GM19455 (cell line): ENCODE results near the gene TESK1.

Experiments used
- ATAC-seq: cut with Tn5 transposase; IDR thresholded peaks from one replicate; pipeline ENCODE4 v1.9.1; 2021; ENCODE audit not compliant: unreplicated experiment

TESK1 gene, protein sequence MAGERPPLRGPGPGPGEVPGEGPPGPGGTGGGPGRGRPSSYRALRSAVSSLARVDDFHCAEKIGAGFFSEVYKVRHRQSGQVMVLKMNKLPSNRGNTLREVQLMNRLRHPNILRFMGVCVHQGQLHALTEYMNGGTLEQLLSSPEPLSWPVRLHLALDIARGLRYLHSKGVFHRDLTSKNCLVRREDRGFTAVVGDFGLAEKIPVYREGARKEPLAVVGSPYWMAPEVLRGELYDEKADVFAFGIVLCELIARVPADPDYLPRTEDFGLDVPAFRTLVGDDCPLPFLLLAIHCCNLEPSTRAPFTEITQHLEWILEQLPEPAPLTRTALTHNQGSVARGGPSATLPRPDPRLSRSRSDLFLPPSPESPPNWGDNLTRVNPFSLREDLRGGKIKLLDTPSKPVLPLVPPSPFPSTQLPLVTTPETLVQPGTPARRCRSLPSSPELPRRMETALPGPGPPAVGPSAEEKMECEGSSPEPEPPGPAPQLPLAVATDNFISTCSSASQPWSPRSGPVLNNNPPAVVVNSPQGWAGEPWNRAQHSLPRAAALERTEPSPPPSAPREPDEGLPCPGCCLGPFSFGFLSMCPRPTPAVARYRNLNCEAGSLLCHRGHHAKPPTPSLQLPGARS

DNA sequence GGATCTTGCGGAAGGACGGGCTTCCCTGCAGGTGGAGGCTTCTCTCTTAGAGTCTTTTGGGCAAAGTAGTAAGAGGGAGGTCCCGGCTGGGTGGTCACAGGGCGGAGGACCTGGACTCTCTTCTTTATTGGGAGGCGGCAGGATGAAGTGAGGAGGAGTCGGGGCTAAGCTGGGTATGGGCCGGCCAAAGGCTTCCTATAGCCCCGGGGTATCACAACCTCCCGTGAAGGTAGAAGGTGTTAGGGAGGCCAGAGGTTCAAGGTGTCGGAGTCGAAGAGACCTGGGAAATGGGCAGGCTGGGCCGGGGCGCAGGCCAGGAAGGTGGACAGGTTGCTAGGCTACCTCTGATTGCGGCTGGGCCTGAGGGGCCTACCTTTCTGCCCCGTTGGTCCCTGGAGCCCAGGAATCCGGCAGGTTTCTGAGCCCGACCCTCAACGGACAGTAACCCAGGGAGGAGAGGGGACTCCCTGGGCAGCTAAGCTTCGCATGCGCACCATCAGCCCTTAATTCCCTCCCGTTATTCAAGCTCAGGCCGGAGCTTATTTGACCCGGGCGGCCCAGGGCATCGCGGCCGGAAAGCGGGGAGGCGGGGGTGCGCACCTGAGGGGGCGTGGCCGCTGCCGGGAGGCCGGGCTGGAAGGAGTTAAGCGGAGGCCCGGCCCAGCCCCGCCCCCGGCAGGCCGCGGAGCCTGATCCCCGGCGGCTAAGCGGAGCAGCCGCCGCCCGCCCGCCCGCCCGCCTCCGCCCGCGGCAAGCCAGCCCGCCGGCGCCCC, at the start of gene TESK1:
TSS of gene TESK1 (plus strand) at position 685 of the 773 bp plus-strand sequence. CDS start 358 bp downstream, outside the sequence.
- peak; percentile 42 for ATAC-seq

DNA sequence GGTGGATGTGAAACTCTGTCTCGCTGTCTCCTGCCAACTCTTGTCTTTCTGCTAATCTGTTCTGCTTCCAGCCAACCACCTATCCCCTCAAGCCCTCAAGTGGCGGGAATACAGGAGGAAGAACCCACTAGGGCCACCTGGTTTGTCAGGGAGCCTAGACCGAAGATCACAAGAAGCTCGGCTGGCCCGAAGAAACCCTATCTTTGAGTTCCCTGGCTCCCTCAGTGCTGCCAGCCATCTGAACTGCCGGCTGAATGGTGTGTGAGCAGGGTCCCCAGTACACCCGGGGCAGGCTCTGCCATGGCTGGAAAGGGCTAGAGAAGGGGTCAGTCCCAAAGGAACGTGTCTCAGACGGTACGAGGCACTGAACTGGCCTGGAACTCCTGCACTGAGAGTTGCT, 49.2 kb upstream of the TESK1 start:
- ATAC-seq, result no peak

DNA sequence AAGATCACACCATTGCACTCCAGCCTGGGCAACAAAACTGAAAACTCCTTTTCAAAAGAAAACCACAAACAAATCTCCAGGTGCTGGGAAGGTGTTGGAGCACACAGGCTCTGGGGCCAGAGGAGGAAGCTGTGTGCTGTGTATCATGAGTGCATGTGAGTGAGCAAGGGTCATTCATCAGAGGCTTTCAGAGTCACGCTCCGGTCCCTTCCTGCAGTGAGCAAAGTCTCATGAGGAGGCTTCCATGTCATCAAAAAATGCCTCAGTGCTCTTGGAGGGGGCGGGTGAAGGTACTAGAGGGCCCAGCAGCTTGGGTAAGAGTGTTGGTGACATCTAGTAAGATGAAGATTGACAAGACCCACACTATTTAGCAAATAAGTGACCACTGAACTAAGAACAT, 48.3 kb upstream of the TESK1 start:
- no peak for ATAC-seq

DNA sequence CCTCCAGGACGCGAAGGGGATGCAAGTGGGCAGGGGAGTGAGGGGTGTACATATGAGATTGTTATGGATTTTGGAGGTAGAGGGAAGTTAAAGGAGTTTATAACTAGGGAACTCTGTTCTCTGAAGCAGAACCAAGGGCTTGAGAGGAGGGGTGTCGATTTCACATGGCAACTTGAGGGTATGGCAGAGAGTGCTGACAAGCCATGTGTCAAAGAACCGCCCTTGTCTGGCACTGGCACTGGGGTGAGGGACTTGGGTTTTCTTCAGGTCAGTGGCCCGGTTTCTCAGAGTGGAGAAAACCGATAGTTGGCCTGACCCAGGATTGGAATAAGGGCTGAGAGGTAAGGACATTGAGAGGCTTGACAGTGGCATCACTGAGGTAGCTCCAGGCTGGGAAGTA, 47.7 kb upstream of the TESK1 start:
- ATAC-seq, result no peak

DNA sequence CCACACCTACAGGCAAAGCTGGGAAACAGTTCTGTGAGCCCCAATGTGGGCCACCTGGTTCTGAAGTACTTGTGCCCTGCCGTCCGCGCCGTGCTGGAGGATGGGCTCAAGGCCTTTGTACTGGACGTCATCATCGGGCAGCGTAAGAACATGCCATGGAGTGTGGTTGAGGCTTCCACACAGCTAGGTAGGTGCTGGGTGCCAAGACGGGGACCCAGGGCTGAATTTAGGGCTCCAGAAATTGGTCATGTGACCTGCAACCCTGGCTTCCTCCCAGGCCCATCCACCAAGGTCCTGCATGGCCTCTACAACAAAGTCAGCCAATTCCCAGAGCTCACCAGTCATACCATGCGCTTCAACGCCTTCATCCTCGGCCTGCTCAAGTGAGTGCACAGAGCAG, 46.9 kb upstream of the TESK1 start:
- ATAC-seq, result no peak

DNA sequence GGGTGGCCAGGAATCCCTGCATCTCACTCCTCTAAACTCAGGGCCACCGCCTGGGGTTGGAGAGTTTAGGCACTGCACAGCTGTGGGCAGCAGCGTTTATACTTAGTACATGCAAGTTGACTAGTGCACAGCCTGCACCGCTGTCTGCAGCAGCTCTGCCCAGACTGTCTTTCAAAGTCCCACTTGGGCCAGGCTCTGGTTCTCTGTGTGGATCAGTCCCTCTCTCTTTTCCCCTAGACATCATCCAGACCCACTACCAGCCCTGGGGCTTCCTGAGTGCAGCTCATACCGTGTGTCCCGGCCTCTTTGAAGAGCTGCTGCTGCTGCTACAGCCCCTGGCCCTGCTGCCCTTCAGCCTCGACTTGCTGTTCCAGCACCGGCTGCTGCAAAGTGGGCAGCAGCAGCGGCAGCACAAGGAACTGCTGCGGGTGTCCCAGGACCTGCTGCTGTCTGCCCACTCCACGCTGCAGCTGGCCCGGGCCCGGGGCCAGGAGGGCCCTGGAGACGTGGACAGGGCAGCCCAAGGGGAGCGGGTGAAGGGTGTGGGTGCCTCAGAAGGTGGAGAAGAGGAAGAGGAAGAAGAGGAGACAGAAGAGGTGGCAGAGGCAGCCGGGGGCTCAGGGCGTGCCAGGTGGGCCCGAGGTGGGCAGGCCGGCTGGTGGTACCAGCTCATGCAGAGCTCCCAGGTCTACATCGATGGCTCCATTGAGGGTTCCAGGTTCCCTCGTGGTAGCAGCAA, 45.1 kb upstream of the TESK1 start:
- ATAC-seq, result no peak

DNA sequence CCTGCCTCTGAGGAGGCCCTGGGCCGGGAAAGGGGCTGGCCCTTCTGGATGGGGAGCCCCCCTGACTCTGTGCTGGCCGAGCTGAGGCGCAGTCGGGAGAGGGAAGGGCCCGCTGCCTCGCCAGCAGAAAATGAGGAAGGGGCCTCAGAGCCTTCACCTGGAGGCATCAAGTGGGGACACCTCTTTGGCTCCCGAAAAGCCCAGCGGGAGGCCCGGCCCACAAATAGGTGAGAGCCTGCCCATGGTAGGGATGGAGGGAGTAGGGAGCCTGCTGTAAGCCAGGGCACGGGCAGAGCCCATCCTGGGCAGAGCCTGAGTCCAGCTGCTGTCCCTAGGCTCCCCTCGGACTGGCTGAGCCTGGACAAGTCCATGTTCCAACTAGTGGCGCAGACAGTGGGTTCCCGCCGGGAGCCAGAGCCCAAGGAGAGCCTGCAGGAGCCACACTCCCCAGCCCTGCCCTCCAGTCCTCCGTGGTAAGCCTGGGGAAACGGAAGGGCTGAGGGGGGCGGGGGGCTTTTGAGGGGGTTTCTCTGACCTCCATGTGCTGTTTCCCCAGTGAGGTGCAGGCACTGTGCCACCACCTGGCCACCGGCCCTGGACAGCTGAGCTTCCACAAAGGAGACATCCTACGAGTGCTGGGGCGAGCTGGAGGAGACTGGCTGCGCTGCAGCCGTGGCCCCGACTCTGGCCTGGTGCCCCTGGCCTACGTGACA, 44.3 kb upstream of the TESK1 start:
- no peak for ATAC-seq

DNA sequence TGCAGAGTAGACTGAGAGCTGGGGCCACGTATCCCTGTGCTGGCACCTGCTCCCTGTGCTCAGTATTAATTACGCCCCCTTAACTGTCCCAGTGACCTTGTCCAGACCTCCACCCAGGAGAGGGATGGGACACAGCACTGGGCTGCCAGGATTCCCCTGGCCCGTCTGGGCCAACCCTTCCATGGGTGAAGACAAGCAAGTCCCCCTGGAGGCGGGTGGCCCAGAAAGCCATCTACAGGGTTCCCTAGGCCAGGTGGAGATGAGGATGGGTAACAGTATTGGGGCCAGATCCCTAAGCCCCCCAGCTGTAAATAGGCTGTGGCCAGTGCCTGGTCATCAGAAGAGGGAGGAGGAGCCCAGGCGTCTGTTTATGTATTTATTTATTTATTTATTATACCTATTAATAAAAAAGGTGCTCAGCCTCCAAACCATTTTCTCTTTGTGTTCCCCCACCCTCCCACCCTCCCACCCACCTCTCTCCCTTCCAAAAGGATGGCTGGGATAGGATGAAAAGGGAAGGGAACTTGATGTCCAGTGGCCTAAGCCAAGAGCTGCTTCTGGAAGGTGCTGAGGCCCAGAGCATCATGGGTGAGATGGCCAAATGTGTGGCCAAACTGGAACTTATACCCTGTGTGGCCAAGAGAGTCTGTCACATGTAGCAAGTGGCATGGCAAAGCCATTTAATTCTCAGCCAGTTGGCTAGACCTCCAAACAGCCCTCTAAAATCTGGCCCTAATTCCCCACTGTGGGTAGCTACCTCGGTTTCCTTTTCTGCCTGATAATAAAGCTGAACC, 43.4 kb upstream of the TESK1 start:
- no peak for ATAC-seq

DNA sequence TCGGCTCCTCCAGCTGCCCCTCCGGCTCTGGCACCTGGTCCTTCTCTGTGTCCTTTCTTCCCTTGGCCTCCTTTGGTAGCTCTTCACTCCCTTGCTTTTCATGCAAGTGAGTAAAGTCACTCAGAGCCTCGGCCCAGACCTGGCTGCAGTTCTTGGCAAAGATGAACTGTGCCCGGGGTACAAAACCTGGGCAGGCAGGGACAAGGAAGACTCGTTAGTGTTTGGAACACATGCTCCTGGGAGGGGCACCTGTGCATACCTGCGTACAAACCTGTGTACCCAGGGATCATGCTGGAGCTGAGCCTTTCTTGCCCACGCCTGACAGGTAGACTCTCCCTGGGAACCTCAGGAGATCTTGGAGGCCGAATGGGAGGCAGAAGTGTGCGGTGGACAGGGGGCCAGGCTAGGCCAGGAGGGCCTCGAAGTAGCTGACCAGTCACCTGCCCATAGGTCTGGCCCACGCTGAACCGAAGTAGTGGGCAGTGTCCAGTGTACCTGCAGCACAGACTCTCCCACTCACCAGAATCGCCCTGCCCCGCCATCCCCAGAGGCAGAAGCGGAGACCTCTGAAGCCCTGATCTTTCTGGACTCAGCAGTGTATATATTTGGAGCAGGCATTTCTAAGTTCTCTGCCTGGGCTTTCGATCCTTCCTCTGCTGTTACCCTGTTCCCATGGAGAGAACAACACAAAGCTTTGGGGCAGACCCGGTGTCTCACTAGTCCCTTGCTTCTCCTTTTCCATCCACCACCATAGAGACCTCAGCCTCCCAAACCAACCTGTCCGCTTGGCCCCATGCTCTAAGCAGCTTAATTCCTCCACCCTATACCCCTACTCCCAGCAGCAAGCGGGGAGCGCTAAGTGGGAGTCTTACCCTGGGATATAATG, 41.9 kb upstream of the TESK1 start:
- ATAC-seq, result no peak

DNA sequence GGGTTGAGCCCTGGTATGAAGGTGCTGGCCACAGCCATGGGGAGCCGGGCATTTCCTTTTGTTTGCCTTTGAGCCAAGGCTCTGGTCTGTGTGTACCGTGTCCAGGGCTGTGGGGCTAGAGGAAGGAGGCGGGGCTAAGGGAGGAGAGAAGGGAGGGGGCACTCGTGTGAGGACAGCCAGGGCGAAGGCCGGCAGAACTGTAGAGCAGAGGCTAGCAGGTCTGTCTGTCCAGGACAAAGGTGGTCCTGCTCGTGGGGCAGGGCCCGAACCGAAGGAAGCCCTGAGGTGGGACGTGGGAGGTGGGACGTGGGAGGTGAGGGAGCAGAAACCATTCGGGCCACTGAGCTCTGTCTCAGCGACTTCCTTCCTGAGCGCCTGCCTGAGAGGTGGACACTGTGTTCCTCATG, 41.3 kb upstream of the TESK1 start:
- ATAC-seq, result no peak

DNA sequence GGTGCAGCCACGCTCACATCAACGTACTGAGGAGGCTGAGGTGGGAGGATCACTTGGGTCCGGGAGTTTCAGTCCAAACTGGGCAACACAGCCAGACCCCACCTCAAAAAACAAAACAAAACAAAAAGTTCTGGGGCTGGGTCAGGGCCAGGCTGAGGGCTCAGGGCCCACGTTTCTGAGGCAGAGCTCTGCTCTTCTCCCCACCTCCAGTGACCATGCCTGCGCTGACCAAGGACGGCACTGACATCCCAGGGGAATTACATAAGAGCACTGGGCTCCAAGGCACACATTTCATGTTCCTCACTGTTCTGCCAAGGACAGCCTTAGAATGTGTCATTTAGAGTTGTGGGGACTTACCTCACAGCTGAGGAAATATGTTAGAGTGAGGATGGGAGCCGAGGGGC, 40.4 kb upstream of the TESK1 start:
- no peak for ATAC-seq

DNA sequence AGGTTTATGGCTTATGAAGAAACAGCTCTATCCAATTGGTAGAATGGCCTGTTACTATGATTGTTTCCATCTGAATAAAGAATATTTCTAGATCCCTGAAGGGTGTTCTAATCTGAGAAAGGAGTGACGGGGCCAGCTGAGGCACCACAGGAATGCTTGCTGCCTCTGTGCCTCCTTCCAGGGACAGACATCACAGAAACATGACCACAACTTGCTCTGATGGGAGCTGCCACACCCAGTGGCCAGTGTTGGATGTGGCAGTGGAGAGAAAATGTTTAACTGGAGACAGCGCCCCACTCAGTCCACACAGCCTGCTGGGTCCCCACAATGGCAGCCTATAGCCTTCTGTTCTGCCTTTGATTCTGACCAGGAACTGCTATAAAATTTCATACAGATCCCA, 38.6 kb upstream of the TESK1 start:
- ATAC-seq, result no peak

DNA sequence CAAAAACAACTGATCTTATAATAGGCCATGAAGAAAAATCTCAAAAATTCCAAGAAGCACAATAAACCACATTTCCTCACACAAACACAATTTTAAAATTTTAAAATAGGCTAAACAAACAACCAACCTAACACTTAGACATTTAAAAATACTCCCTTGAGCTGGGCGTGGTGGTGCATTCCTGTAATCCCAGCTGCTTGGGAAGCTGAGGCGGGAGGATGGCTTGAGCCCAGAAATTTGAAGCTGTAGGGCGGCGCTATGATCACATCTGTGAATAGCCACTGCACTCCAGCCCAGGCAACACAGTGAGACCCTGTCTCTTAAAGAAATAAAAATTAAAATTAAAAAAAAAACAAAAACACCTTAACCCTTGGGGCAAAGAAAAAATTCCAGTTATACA, 36.9 kb upstream of the TESK1 start:
- no peak for ATAC-seq

DNA sequence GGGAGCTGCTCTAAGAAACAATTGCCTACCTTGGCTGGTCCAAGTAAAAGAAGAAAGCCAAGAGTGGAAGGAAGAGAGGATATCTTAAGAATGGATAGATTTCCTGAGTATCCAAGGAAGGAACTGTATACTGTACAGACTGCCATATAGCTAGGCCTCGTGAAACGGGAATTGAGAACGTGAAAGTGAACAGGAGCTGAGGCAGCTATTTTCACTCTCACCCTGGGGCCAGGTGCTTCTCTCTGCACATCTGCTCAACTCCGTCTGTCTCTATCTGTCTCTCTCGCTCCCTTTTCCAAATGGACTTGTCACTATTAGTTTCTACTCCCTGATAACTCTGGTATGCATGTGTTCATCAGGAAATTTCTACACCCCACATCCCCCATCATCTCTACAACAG, 35.9 kb upstream of the TESK1 start:
- ATAC-seq, result no peak

DNA sequence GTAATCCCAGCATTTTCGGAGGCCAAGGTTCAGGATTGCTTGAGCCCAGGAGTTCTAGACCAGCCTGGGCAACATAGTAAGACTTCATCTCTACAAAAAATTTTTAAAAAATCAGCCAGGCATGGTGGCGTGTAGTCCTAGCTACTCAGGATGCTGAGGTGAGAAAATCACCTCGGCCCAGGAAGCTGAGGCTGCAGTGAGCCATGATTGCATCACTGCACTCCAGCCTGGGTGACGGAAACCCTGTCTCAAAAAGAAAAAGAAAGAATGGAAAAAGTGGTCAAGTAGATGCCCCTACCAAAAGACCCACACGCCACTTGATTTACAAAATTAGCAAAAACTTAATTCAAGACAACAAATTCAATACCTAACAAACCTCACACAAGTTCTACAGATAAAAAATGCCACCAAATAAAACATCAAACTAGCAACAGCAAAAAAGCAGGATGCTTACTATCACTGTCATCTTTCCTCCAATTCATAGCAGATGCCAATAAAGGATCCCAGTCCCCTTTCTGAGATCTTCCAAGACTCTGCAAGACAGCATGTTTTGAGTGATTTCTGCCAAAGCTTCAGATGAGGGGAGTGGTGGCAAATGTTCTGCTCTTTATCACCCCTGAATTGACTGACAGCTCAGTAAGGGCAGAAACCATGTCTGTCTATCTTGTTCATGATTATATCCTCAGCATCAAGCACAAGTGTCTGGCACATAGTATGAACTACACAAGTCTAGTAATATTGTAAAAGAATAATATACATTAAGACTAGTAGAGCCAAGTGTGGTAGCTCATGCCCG, 34.2 kb upstream of the TESK1 start:
- ATAC-seq, result no peak

DNA sequence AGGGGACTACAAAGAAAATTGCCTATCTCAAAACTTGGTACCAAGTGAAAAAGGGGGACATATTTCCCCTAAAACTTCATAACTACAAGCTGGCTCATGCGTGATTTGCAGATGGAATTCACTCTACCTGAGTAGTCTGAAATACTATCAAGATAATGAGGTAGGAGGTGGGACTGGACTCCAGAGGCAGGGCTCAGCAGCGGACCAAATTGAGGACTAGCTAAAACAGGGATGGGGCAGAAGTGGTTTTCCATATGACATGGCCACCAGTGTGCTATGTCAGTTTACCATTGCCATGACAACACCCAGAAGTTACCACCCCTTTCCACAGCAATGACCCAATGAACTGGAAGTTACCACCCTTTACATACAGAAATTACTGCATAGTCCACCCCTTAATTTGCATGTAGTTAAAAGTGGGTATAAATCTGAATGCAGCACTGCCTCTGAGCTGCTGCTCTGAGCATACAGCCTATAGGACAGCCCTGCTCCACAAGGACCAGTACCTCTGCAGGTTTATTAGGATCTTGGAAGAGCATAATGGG, 30.4 kb upstream of the TESK1 start:
- no peak for ATAC-seq

DNA sequence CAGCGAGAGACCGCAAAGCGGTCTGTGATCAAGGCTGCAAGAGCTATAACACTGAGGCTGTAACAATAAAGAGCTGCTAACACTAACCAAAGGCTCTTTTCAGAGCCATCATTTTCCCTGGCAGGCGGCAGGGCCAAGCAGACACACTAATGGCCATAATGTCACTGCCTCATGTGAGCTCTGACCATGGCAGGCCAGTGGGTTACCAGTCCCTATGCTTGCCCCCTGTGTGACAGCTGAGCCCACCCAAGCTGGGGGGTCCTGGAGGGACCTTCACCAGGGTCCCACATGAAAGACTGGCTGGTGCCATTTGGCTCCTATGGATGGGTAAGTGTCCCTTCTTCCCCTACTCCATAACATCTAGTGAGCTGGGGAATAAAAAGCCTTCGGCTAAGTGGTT, 29.6 kb upstream of the TESK1 start:
- ATAC-seq, result no peak

DNA sequence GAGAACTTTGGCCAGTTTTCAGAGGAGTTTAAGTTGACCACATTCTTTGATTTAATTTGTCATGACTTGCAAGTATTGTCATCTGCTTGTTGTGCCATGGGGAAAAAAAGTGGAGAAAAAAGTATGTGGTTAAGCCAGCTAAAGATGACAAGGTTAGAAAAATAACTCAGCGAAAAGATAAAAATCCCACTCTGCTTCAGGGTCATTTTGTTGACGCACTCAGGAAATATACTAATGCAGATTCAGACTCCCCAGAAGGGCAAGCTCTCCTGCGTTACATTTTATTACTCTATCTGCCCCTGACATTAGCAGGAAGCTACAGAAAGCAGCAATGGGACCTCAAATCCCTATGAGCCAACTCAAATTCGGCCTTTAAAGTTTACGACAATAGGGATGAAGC, 27.6 kb upstream of the TESK1 start:
- no peak for ATAC-seq
